ENCODE data around the gene PCNX2. TPM values are rescaled to one million over a fixed set of nuclear protein-coding genes. Genes with fewer than 3 reads are reported as not detected.

Gene PCNX2
- total and polyA plus RNA-seq, 2 donors (not counting 3 experiments of a cell fraction or from before 2014, with no cell fraction given), result 6.6 to 11.0 TPM

- dilution Hi-C loops (cut with MboI; ENCODE audit: extremely low pct_ligation_motif_present, low sequenced_read_pairs), result no loop called here
- BruUV-seq (replicated peaks), result no TSS peak
- Histone ChIP-seq H3K9me1 (replicated peaks; ENCODE audit: control insufficient read depth, extremely low read depth, insufficient read depth, low read length) (no peaks in the 10 kb centered on the region), H3K4me3 (replicated peaks in 1 of 3; ENCODE audit: insufficient read depth in 1 of 3, low read depth in 1 of 3, low read length in 3 of 3) (no peak overlapping the region), H3K4me1 (ENCODE audit: control insufficient read depth, extremely low read depth, insufficient read depth, low read length) (peaks cover 7% of the 10 kb centered on the region), H4K20me1 (replicated peaks; ENCODE audit: control insufficient read depth, extremely low read depth, insufficient read depth, low read length) (no peaks in the 10 kb centered on the region), H3K9me3 (replicated peaks; ENCODE audit: control insufficient read depth, insufficient read depth, low read length) (no peaks in the 10 kb centered on the region), H3K79me2 (ENCODE audit: control insufficient read depth, insufficient read depth, low read length) (no peaks in the 10 kb centered on the region), H3K27ac (ENCODE audit: insufficient read depth, low read depth, low read length) (no peak overlapping the region), H3K9ac (replicated peaks; ENCODE audit: extremely low read depth, insufficient read depth, low read length) (no peak overlapping the region), H2AFZ (ENCODE audit: low read depth, low read length) (no peak overlapping the region), H3K36me3 (ENCODE audit: control insufficient read depth in 2 of 2, extremely low read depth in 1 of 2, insufficient read depth in 2 of 2, low read length in 2 of 2) (no peaks in the 10 kb centered on the region), H3K27me3 (ENCODE audit: control insufficient read depth in 2 of 2, insufficient read depth in 2 of 2, low read length in 2 of 2) (peaks cover 5% of the 10 kb centered on the region in 2 experiments), H3K4me2 (ENCODE audit: insufficient read depth, low read length) (no peak overlapping the region)
- no peak for TF ChIP-seq POLR2A (IDR thresholded peaks at IDR 0.05; ENCODE audit: low read depth, low read length)
- no peak for TF ChIP-seq JUN (IDR thresholded peaks at IDR 0.05; ENCODE audit: borderline replicate concordance, insufficient read depth, insufficient read length, low read depth)
- TF ChIP-seq GATA2 (IDR thresholded peaks at IDR 0.05; ENCODE audit: insufficient read depth, insufficient read length, low read depth, low read length), result no peak
- TF ChIP-seq POLR2AphosphoS5 (IDR thresholded peaks at IDR 0.05; ENCODE audit: insufficient read depth, low read depth, low read length), result no peak
- DNase-seq (ENCODE audit: low read depth, low spot score), result no peak
- intact Hi-C loops (cut with micrococcal nuclease), result no loop called here
- ChIA-PET POLR2A (no interaction called here), CTCF (interaction anchor here (0.7 kb wide), 1 partner anchor 74 kb away, joined by 3 read pairs; no protein-coding TSS in a partner anchor)
- no peak for FAIRE-seq
Observed at GRCh38 chr1:233299450-233299849, 3.9 kb upstream of the PCNX2 start.

GRCh38 chr1:233295975-233296322, 424 bp upstream of the PCNX2 start:
- no peak overlapping the region for H3K27ac ChIP-seq (ENCODE audit: insufficient read depth, low read depth, low read length)
- dilution Hi-C loops (cut with MboI; ENCODE audit: extremely low pct_ligation_motif_present, low sequenced_read_pairs) (no loop called here), intact Hi-C loops (cut with micrococcal nuclease) (no loop called here)
- peaks cover 7% of the 10 kb centered on the region for H3K4me1 ChIP-seq (ENCODE audit: control insufficient read depth, extremely low read depth, insufficient read depth, low read length)
- no TSS peak for BruUV-seq (replicated peaks)
- H3K9ac ChIP-seq (replicated peaks; ENCODE audit: extremely low read depth, insufficient read depth, low read length), result no peak overlapping the region
- ChIA-PET CTCF (interaction anchor here (0.9 to 4.4 kb wide), 2 partner anchors 9 to 68 kb away, joined by 3 to 23 read pairs; no protein-coding TSS in a partner anchor), POLR2A (no interaction called here)
- peak overlapping the region; percentile 100 for H2AFZ ChIP-seq (ENCODE audit: low read depth, low read length)
- peaks cover 2 to 5% of the 10 kb centered on the region in 2 experiments for H3K27me3 ChIP-seq (ENCODE audit: control insufficient read depth in 2 of 2, insufficient read depth in 2 of 2, low read length in 2 of 2)
- no peaks in the 10 kb centered on the region for H3K9me3 ChIP-seq (replicated peaks; ENCODE audit: control insufficient read depth, insufficient read depth, low read length)
- DNase-seq (ENCODE audit: low read depth, low spot score) (no peak), FAIRE-seq (no peak)
- no peaks in the 10 kb centered on the region for H3K9me1 ChIP-seq (replicated peaks; ENCODE audit: control insufficient read depth, extremely low read depth, insufficient read depth, low read length)
- TF ChIP-seq MYC (IDR thresholded peaks at IDR 0.05; ENCODE audit: low read depth, low read length), result no peak
- no peak for TF ChIP-seq GATA2 (IDR thresholded peaks at IDR 0.05; ENCODE audit: insufficient read depth, insufficient read length, low read depth, low read length)
- TF ChIP-seq POLR2A (IDR thresholded peaks at IDR 0.05; ENCODE audit: low read depth, low read length), result no peak
- no peak for TF ChIP-seq EZH2 (IDR thresholded peaks at IDR 0.05; ENCODE audit: borderline replicate concordance, low read depth, low read length, severe bottlenecking)
- no peak for TF ChIP-seq POLR2AphosphoS5 (IDR thresholded peaks at IDR 0.05; ENCODE audit: insufficient read depth, low read depth, low read length)
- no peak for TF ChIP-seq MAX (IDR thresholded peaks at IDR 0.05; ENCODE audit: insufficient read depth, insufficient read length)
- no peak for TF ChIP-seq CTCF (IDR thresholded peaks at IDR 0.05; ENCODE audit: extremely low read depth in 1 of 2, insufficient read depth in 1 of 2, low read depth in 1 of 2, low read length in 2 of 2)
- TF ChIP-seq FOS (IDR thresholded peaks at IDR 0.05; ENCODE audit: borderline replicate concordance, insufficient read depth, low read length), result no peak
- TF ChIP-seq JUN (IDR thresholded peaks at IDR 0.05; ENCODE audit: borderline replicate concordance, insufficient read depth, insufficient read length, low read depth), result no peak
- peak overlapping the region; percentile 95 for H3K4me2 ChIP-seq (ENCODE audit: insufficient read depth, low read length)
- no peak overlapping the region for H3K4me3 ChIP-seq (replicated peaks in 1 of 3; ENCODE audit: insufficient read depth in 1 of 3, low read depth in 1 of 3, low read length in 3 of 3)
- no peaks in the 10 kb centered on the region for H3K79me2 ChIP-seq (ENCODE audit: control insufficient read depth, insufficient read depth, low read length)
- H3K36me3 ChIP-seq (ENCODE audit: control insufficient read depth in 2 of 2, extremely low read depth in 1 of 2, insufficient read depth in 2 of 2, low read length in 2 of 2), result no peaks in the 10 kb centered on the region
- H4K20me1 ChIP-seq (replicated peaks; ENCODE audit: control insufficient read depth, extremely low read depth, insufficient read depth, low read length), result no peaks in the 10 kb centered on the region
